Activated CD8-positive, alpha-beta memory T cell treated with anti-CD3 and anti-CD28 coated beads, Interleukin-2, amount 50 U/mL, for 24 hours (primary cell): ENCODE data around the gene SH2D7.

Experiments used
- DNase-seq: peaks from one replicate; pipeline ENCODE4 v3.0.0-alpha.2; 2020; ENCODE audit errors: extremely low read depth

SH2D7 gene

DNA sequence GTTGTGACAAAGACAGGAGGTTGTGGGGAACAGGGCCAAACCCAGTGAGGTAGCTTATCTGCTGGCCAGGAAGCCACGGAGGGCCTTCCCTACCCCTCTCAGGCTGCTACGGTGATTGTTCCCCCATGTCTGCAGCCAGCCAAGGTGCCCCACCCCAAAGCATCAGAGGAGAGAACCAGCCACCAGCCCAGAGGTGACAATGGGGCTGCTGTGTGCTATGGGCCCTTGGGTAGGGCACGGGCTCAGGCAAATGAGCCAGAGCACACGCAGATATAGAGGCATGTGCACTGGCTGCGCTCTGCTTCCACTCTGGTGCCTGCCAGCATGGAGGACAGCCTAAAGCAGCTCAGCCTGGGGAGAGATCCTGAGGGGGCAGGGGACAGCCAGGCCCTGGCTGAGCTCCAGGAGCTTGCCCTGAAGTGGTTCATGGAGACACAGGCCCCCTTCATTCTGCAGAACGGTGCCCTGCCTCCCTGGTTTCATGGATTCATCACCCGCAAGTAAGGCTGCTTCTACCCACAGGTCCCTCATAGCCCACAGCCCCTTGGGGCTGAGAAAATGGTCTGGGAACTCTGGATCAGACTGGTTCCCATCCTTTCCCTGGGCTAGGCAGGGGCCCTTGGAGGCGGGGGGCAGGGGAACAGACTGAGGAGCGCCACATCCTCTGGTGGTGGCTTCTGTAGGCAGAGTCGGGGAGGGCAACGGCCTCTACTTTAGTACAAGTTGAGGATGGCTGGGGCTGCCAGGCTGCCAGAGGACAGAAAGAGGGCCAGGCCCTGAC is at the start of gene SH2D7:
SH2D7 (plus strand) TSS at position 301 of the 781 bp plus-strand sequence; CDS start at position 325, 24 bp downstream.
- DNase-seq: no peak

GRCh38 chr15:78044407-78045155 is 47.8 kb upstream of the SH2D7 start:
- DNase-seq: no peak

GRCh38 chr15:78045189-78045588 is 47.2 kb upstream of the SH2D7 start:
- DNase-seq: no peak

GRCh38 chr15:78046796-78047341 is 45.5 kb upstream of the SH2D7 start:
- no peak for DNase-seq

DNA sequence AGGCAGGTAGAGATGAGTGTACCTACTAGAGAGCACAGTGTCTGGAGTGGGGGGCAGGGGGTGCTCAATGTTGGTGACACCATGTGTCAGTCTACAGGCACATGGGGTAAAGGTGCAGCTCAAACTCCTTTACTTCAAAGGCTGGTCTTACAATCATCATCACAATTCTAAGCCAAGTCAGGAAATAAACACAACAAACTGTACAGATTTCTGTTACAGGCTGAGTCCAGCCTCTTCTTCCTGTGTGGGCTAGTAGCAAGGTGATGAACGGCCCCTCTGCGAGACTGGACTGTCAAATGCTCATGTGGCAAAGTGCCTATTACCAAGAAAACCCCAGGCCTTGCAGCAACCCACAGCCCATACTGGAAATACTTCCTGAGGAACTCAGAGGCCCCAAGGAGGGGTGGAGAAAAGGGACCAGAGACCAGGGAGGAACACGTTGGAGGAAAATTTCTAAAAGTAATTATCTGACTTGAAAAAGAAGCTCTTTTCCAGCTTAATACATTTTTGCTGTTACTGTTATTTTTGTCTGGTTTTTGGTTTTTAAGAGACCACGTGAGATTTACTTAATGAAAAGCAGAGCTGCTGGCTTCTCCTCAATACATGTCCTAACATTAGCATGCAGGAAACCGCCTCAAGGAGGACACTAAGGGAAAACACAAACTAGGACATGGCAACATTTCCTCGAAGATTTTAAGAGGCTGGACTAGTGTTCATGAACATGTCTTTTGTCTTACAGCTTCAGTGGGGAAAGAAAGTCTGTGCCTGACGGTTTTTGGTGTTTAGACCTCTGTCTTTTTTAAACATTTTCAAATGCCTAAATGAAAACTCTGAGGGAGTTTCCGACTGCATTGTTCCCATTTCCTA is 44.4 kb upstream of the SH2D7 start:
- no peak for DNase-seq

DNA sequence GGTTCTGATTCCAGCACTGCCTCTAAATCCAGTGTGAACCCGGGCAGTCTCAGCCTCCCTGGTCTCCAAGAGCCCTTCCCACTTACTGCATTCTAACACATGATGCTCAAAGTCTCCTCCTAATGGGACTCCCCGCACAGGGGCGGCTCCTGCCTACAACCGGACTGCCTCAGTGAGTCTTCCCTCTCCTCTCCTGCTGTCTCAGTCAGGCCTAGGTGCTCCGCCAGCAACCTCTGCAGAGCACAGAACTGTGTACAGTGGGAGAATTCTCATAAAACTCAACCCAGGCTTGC is 43.8 kb upstream of the SH2D7 start:
- DNase-seq: no peak

GRCh38 chr15:78049691-78050440 is 42.5 kb upstream of the SH2D7 start:
- no peak for DNase-seq

- DNase-seq: no peak
Observed at GRCh38 chr15:78050441-78050809, 41.9 kb upstream of the SH2D7 start.

DNA sequence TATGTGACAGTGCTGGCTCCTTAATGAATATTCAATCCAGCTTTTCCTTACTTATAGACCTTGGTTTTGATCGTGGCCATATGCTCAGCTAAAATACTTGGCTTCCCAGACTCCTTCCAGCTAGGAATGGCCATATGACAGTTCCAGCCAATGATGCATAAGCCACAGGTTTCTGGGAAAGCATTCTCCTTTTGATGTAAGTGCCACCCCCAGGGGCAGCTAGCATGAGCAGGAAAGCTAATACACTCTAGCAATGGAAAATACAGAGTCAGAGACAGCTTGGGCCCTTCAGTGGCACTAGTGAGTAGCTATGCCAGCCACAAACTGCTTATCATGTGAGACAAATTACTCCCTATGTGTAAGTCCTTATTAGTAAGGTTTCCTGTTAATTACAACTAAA is 41.5 kb upstream of the SH2D7 start:
- no peak for DNase-seq

DNA sequence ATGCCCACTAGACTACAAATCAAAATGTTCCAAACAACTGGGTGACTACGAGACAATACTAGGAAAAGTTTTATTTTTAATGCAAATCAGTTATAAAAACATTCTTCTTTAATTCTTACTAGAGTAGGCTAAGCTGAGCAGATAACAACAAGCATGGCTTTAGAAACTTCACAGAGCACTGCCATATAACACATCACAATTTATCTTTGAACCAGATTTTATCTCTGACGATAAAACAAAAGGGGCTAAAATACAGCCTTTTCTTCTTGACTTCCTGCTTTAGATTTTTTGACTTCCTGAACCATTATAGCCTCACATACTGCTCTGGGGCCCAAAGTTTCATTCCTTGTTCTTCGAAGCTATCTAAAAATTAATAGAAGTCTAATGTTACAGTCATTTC is 40.8 kb upstream of the SH2D7 start:
- DNase-seq: no peak

GRCh38 chr15:78052001-78052401 is 40.4 kb upstream of the SH2D7 start:
- DNase-seq: no peak

GRCh38 chr15:78052545-78052944 is 39.8 kb upstream of the SH2D7 start:
- no peak for DNase-seq

- no peak for DNase-seq
Observed at GRCh38 chr15:78054518-78054917, 37.8 kb upstream of the SH2D7 start.

DNA sequence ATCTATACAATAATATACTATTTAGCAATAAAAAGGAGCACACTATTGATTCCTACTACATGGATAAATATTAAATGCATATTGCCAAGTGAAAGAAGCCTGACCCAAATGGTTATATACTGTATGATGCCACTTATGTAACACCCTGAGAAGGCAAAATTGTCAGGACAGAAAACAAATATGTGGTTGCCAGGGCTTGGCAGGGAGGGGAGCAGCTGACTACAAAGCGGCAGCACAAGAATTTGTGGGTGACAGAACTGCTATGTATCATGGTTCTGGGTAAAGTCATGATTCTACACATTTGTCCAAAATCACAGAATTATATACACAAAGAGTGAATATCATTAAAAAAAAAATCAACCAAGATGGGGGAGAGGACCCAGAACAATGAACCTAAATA is 37.4 kb upstream of the SH2D7 start:
- DNase-seq: no peak

- no peak for DNase-seq
Observed at GRCh38 chr15:78055919-78056713, 36.2 kb upstream of the SH2D7 start.

- DNase-seq: no peak
Observed at GRCh38 chr15:78056714-78057269, 35.6 kb upstream of the SH2D7 start.

DNA sequence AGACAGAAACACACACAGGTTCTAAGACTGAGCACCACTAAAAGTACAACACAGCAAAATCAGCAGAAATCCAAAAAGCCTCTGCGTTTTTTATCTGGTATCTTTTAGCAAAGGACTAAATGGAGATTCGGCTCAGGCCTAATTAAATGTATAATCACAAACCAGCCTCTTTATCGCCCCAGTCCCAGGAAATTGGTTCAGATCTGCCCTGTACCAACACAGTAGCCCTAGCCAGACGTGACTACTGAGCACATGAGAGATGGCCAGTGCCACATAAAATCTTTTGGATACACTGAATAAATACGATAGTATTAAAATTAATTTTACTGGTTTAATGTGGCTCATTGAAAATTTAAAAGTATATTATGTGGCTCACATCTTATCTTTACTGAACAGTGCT is 34.6 kb upstream of the SH2D7 start:
- DNase-seq: no peak

DNA sequence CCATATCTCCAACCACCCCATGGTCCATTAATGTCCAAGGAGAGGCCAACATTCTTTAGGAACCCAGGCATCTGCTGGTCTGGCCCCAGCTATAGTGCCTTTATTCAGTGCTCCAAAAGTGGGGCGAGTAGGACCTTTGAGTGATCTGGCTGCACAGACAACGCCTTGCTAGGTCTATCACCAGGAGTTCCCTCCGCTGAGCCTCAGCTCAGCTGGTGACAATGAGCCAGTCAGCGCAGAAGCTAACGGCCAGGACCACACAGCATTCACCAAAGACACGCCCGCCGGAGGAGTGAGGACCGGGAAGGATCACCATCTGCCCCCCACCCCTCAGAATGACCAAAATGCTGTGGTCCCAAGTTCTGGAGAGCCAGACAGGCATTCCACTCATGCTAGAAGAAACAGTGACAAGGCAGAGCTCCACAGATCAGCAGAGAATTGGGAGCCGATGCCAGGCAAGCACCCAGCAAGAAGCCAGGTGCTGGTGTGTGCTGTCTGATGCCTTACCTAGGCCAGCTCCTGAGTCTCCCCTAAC is 33.9 kb upstream of the SH2D7 start:
- no peak for DNase-seq

DNA sequence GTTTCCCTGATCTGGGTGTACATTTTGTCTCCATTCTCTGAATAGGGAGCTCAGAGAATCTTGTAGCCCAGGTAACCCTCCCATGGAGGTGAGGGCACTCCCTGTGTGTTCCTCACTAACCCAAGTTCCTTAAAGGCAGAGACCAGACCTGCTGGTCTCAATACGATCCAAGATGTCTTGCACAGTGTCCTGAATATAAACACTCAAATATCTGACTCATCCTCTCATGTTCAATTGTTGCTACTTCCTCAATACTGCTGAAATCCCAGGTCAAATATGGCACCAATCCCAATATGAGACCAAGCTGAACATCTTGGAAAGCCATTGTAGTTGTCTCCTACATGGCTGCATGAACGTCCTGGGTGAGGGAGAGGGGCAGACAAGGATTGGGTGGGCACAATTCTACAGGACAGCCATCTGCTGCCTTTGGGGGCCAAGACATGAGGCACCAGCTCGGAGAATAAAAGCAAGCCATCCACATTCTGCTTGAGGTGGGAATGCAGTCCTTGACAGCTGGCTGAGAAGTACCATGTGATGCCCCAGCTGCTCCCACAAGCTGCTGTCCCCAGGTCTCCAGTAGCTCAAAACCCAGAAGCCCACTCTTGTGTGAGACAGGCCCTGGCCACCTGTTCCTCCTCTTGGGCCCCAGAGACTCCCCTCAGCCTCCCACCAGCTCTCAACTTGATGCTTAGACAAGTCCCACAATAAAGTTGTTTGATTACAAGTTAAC is 33.1 kb upstream of the SH2D7 start:
- DNase-seq: no peak
